GM13976 (cell line): Measurements from ENCODE around the gene NXN.
A peak's percentile ranks its signal among the peaks of the same experiment; 100 is the strongest.
"Not testable (repeated sequence)": the region's sequence is repeated elsewhere in the genome, so short reads cannot be mapped to it uniquely, and the experiment has no call there.

Experiments
- DNase-seq: peaks from one replicate; pipeline ENCODE4 v3.0.0; 2012; ENCODE audit warnings: low spot score
- CTCF ChIP-seq: IDR thresholded peaks from 2 replicates; pipeline ENCODE4 v1.5.1; 2012; ENCODE audit warnings: borderline replicate concordance, mild to moderate bottlenecking; ENCODE audit not compliant: insufficient read depth; ENCODE audit errors: extremely low read depth, missing control alignments, control extremely low read depth
- in situ Hi-C: fragments of 300-500 bp; cut with MboI; formaldehyde crosslinking; loops from one replicate; pipeline ENCODE4 v1.12.0; 2022; ENCODE audit warnings: low sequenced_read_pairs, mixed read lengths, inconsistent platforms; ENCODE audit not compliant: unreplicated experiment

Gene NXN

GRCh38 chr17:980406-981291 lies 1.1 kb upstream of the NXN start:
- in situ Hi-C loops, result loop anchor here (10.0 kb wide), 1 partner anchor 186 kb away; no protein-coding TSS in a partner anchor

GRCh38 chr17:979212-979538 lies 401 bp downstream of the NXN start:
- no peak for DNase-seq
- in situ Hi-C loops, result no loop called here
- TF ChIP-seq CTCF, result no peak

More at GRCh38 chr17:980406-981291, 1.1 kb upstream of the NXN start:
- TF ChIP-seq CTCF, result peak; percentile 67
- peak; percentile 83 for DNase-seq

DNA sequence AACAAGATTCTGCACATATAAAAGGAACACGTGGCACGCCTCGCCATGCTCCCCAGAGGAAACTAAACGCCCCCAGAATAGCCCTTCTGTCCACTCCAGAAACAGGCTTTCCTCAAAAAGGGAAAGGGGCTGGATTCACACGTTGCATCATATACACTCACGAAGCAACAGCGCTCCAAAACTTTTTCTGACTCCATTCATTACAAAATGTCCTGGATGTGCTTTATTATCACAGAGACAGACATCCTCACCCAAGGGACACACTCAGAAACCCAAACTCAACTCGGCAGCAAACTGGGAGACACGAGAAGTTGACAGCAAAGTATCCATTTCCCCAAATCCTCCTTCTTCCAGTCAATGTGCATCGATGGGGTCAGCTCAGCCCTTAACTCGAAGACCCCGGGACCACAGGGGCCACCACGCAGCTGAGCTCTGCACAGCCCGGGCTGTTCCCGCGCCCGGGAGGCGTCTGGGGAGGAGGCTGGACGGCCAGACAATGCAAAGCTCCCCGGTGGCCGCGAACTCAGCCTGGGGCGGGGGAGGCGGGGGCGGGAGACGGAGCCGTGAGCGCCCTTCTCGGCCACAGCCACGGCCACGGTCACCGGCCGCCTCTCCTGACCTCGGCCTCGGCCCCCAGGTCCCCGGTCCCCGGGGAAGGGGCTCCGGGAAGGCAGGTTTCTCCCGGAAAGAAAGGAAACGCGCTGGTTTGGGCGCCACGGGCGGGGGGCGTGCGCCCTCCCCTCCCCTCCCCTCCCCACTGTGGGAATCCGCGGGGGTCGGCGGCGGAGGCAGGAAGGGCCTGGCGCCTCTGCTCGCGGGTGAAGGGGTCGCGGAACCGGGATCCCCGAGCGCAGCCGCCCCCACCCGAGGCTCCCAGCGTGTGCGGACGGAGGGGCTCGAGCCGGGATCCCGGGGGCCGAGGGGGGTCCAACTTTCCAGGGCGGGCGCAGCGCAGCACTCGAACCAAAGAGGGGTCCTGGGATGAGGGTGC lies 1.2 kb downstream of the NXN start:
- TF ChIP-seq CTCF, result no peak
- in situ Hi-C loops, result no loop called here
- no peak for DNase-seq

DNA sequence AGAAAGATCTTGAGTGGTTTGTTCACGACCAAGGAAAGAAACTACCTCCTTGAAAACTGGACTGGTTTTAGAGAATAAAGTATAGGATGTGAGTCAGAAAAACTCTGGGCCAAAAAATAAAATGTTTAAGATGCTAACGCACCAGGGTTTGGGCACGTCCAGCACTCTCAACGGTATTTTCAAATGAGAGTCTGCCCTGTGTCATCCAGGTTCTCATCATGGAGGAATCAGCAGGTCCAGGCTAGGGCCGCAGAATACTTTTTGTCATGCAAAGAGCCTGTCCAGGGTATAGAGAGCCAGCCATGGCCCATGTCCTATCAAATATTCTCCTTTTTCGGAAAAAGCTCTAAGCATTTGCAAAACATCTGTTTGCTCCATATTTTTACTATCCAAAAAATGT lies 2.4 kb downstream of the NXN start:
- DNase-seq, result no peak
- TF ChIP-seq CTCF, result no peak
- in situ Hi-C loops, result no loop called here

DNA sequence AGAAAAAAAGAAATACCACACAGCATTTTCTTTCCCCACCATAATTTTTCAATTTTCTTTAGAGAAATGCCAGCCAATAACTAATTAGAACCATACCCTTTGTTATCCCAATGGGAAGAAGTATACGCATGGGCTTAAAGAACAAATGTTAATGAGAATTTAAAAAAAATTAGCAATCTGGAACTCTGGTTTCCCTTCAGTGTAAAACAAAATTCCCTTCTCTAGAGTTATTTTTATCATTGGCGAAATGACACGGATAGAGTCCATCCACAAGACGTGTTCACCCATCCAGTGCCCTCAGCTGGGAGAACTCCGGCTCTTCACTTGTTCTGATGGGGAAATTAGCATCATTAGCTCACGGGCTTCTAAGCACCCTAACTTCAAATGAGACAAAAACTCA lies 3.3 kb downstream of the NXN start:
- no peak for TF ChIP-seq CTCF
- in situ Hi-C loops, result no loop called here
- DNase-seq, result no peak

DNA sequence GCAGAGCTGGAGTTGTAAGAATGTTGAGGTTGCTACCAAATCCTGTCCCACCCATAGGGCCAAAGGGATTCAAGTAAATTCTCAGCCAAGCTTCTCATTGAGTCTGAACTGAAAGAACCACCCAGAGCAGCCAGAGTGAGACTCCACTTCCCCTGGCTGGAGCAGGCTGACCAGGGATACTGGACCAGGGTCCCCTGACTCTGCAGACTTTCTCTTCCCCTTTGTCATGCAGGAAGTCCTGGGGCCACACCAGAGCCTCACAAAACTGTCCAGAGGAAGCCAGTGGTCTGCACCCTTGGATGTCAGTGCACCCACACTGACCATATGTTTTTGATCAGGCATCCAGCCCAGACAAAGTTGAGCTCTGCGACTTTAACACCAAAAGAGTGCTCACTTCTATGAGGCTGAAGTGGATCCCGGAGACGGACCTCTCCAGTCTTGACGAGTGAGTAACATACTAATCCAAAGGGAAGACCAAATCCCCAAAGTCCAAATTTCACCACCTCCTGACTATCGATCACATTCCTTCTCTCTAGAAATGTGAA lies 4.1 kb downstream of the NXN start:
- no peak for DNase-seq
- TF ChIP-seq CTCF, result no peak
- in situ Hi-C loops, result no loop called here

GRCh38 chr17:974778-975177 lies 4.8 kb downstream of the NXN start:
- DNase-seq, in situ Hi-C loops: not testable (repeated sequence)
